DND-41 (cell line): ENCODE measurements around the gene DDX51.
A peak's percentile ranks its signal among the peaks of the same experiment; 100 is the strongest.

Experiments
- ATAC-seq: fragments of 200-7000 bp; cut with Tn5 transposase; 3 replicates; pipeline ENCODE4 v1.9.1; 2021; ENCODE audit warnings: low read depth; ENCODE audit not compliant: insufficient read depth
- DNase-seq: peaks from one replicate; pipeline ENCODE4 v3.0.0-alpha.2; 2020
- H2AFZ ChIP-seq: 2 replicates; pipeline ENCODE4 v1.6.0; 2012; ENCODE audit warnings: low read depth, low read length
- H3K27ac ChIP-seq: 2 replicates; pipeline ENCODE4 v1.5.1; 2012; ENCODE audit warnings: low read length, inconsistent platforms
- H3K27me3 ChIP-seq: fragments of 200-600 bp; sonication (generic); 2 replicates; pipeline ENCODE4 v1.6.0; 2012; ENCODE audit warnings: low read length, mild to moderate bottlenecking, inconsistent platforms; ENCODE audit not compliant: insufficient read depth, poor library complexity
- H3K36me3 ChIP-seq: 2 replicates; pipeline ENCODE4 v1.5.1; 2012; ENCODE audit warnings: low read length, inconsistent platforms; ENCODE audit not compliant: insufficient read depth
- H3K4me1 ChIP-seq: 2 replicates; pipeline ENCODE4 v1.5.1; 2012; ENCODE audit warnings: mild to moderate bottlenecking, low read length; ENCODE audit not compliant: insufficient read depth
- H3K4me2 ChIP-seq: 2 replicates; pipeline ENCODE4 v1.6.0; 2012; ENCODE audit warnings: mild to moderate bottlenecking, moderate library complexity, low read length, inconsistent platforms; ENCODE audit not compliant: insufficient read depth
- H3K4me3 ChIP-seq, 2 experiments: fragments of 200-600 bp in 1 of 2; shearing (Covaris generic) in 1 of 2; 2 replicates each; pipeline ENCODE4 v1.5.1; 2012 to 2016; ENCODE audit warnings: inconsistent platforms in 2 of 2, low read length in 2 of 2, mild to moderate bottlenecking in 2 of 2, low read depth in 1 of 2, moderate library complexity in 1 of 2
- H3K79me2 ChIP-seq: 2 replicates; pipeline ENCODE4 v1.6.0; 2012; ENCODE audit warnings: low read length, inconsistent platforms; ENCODE audit not compliant: insufficient read depth
- H3K9ac ChIP-seq: 2 replicates; pipeline ENCODE4 v1.6.0; 2012; ENCODE audit warnings: low read depth, mild to moderate bottlenecking, inconsistent platforms, low read length, moderate library complexity
- H3K9me3 ChIP-seq: 2 replicates; pipeline ENCODE4 v1.5.1; 2012; ENCODE audit warnings: low read length, moderate library complexity, mild to moderate bottlenecking, inconsistent platforms; ENCODE audit not compliant: insufficient read depth, severe bottlenecking
- H4K20me1 ChIP-seq: 2 replicates; pipeline ENCODE4 v1.6.0; 2012; ENCODE audit warnings: low read length; ENCODE audit not compliant: insufficient read depth
- CTCF ChIP-seq: IDR thresholded peaks from 2 replicates; pipeline ENCODE4 v1.5.1; 2012; ENCODE audit warnings: borderline replicate concordance, low read length, moderate library complexity, mild to moderate bottlenecking; ENCODE audit not compliant: poor library complexity, severe bottlenecking; ENCODE audit errors: extremely low read depth
- EZH2 ChIP-seq: IDR thresholded peaks from 3 replicates; pipeline ENCODE4 v1.6.1; 2012; ENCODE audit warnings: borderline replicate concordance, low read depth, mild to moderate bottlenecking, moderate library complexity, low read length, inconsistent platforms; ENCODE audit not compliant: severe bottlenecking

Gene DDX51

GRCh38 chr12:132153501-132154340 lies 9.6 kb upstream of the DDX51 start:
- Histone ChIP-seq H3K36me3 (peaks cover 47% of the 10 kb centered on the region), H3K9ac (no peak overlapping the region), H4K20me1 (peaks cover 14% of the 10 kb centered on the region), H3K27ac (no peak overlapping the region), H3K79me2 (no peaks in the 10 kb centered on the region), H3K4me2 (no peak overlapping the region), H3K9me3 (peaks cover 5% of the 10 kb centered on the region), H3K4me3 (no peak overlapping the region), H3K4me1 (peaks cover 4% of the 10 kb centered on the region; the same call in 1 of the 2 replicates), H3K27me3 (no peaks in the 10 kb centered on the region), H2AFZ (no peak overlapping the region)
- peak; percentile 78 for DNase-seq
- peak; percentile 96 for ATAC-seq
- no peak for TF ChIP-seq EZH2
- TF ChIP-seq CTCF = peak; percentile 91

- DNase-seq = no peak
- Histone ChIP-seq H3K4me3 (no peak overlapping the region), H4K20me1 (peaks cover 14% of the 10 kb centered on the region), H2AFZ (no peak overlapping the region), H3K27ac (no peak overlapping the region), H3K36me3 (peaks cover 48% of the 10 kb centered on the region), H3K4me1 (peaks cover 4% of the 10 kb centered on the region; the same call in 1 of the 2 replicates), H3K9ac (no peak overlapping the region), H3K4me2 (no peak overlapping the region), H3K27me3 (no peaks in the 10 kb centered on the region), H3K9me3 (peaks cover 5% of the 10 kb centered on the region), H3K79me2 (peaks cover 5% of the 10 kb centered on the region)
- ATAC-seq = no peak
- TF ChIP-seq CTCF (no peak), EZH2 (no peak)
Measured at GRCh38 chr12:132152953-132153352, 8.8 kb upstream of the DDX51 start.

GRCh38 chr12:132152411-132152821 lies 8.3 kb upstream of the DDX51 start:
- H3K36me3 ChIP-seq = peaks cover 48% of the 10 kb centered on the region

More at GRCh38 chr12:132152411-132152821, 8.3 kb upstream of the DDX51 start:
- peaks cover 5% of the 10 kb centered on the region for H3K9me3 ChIP-seq
- no peak overlapping the region for H2AFZ ChIP-seq
- peaks cover 4% of the 10 kb centered on the region; the same call in 1 of the 2 replicates for H3K4me1 ChIP-seq
- no peak for TF ChIP-seq EZH2
- TF ChIP-seq CTCF = no peak
- H3K27ac ChIP-seq = no peak overlapping the region
- no peak for ATAC-seq
- no peak overlapping the region for H3K9ac ChIP-seq
- no peaks in the 10 kb centered on the region for H3K27me3 ChIP-seq
- H3K4me2 ChIP-seq = no peak overlapping the region
- peaks cover 14% of the 10 kb centered on the region for H4K20me1 ChIP-seq
- H3K4me3 ChIP-seq = no peak overlapping the region
- H3K79me2 ChIP-seq = peaks cover 10% of the 10 kb centered on the region
- DNase-seq = no peak
